ENCODE data around the gene SERGEF. TPM values are rescaled to one million over a fixed set of nuclear protein-coding genes. Genes with fewer than 3 reads are reported as not detected.
"Not testable (repeated sequence)": the region's sequence is repeated elsewhere in the genome, so short reads cannot be mapped to it uniquely, and the experiment has no call there.

The SERGEF gene
- total and polyA plus RNA-seq, 2 experiments from 2014 or later: 29.8 to 64.0 TPM

DNA sequence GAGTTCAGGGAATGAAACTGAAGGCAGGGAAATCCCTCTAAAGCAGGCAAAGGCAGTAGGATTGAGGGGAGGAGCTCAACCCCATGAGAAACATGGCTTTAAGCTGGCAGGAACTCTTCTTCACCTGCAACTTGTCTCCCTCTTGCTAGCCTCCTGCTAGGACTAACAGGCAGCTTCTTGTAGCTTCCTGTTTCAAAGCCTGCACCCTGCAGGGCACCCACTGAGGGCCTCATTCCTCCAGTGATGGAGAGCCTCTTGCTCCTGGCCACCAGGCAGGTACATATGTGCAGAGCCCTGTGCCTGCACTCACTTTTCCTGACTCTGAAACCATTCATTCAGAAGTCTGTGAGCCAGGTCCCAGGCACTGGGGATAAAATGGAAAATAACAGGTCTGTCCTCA lies 137.0 kb downstream of the SERGEF start:
- Histone ChIP-seq H3K27ac (no peak overlapping the region), H3K27me3 (no peaks in the 10 kb centered on the region), H3K9me3 (ENCODE audit: low read depth) (no peaks in the 10 kb centered on the region), H3K4me1 (ENCODE audit: low read depth) (peaks cover 15% of the 10 kb centered on the region), H3K4me3 (no peak overlapping the region), H3K36me3 (no peaks in the 10 kb centered on the region)
- no peak for DNase-seq (ENCODE audit: low read depth in 1 of 2, low spot score in 1 of 2)
- TF ChIP-seq, protein P1, sequence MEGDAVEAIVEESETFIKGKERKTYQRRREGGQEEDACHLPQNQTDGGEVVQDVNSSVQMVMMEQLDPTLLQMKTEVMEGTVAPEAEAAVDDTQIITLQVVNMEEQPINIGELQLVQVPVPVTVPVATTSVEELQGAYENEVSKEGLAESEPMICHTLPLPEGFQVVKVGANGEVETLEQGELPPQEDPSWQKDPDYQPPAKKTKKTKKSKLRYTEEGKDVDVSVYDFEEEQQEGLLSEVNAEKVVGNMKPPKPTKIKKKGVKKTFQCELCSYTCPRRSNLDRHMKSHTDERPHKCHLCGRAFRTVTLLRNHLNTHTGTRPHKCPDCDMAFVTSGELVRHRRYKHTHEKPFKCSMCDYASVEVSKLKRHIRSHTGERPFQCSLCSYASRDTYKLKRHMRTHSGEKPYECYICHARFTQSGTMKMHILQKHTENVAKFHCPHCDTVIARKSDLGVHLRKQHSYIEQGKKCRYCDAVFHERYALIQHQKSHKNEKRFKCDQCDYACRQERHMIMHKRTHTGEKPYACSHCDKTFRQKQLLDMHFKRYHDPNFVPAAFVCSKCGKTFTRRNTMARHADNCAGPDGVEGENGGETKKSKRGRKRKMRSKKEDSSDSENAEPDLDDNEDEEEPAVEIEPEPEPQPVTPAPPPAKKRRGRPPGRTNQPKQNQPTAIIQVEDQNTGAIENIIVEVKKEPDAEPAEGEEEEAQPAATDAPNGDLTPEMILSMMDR (IDR thresholded peaks at IDR 0.05; ENCODE audit: low read depth, low read length): no peak

DNA sequence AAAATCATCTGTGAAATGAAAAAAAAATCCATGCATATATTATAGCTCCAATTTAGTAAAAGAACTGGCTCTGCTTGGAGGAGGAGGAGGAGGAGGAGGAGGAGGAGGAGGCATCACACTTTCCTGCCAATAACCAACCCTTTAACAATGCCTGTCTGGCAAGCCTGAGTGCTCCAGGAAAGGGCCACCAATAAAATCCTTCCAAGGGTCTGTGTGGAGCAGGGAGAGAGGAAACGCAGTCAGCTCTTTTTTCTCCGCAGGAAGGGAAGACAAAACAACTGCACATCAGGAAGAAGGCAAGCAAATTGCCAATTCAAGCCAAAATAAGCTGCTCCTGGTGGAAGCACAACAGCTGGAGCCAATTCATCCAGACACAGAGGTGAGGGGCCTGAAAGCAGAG lies 139.3 kb downstream of the SERGEF start:
- DNase-seq (ENCODE audit: low read depth in 1 of 2, low spot score in 1 of 2): no peak
- H3K27ac ChIP-seq: no peak overlapping the region

DNA sequence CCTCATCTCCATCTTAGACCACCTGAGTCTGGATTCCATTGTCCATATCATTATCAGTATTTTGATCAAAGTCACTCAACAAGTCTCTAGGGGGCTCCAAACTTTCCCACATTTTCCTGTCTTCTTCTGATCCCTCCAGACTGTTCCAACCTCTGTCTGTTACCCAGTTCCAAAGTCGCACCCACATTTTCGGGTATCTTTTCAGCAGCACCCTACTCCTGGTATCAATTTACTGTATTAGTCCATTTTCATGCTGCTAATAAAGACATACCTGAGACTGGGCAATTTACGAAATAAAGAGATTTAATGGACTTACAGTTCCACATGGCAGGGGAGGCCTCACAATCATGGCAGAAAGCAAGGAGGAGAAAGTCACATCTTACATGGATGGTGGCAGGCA lies 144.4 kb downstream of the SERGEF start:
- not testable (repeated sequence) for H3K36me3 ChIP-seq; DNase-seq (ENCODE audit: low read depth in 1 of 2, low spot score in 1 of 2); H3K9me3 ChIP-seq (ENCODE audit: low read depth); H3K4me3 ChIP-seq; H3K27me3 ChIP-seq; H3K27ac ChIP-seq; H3K4me1 ChIP-seq (ENCODE audit: low read depth)

More for the DNA sequence above, 139.3 kb downstream of the SERGEF start:
- TF ChIP-seq, protein P1 (IDR thresholded peaks at IDR 0.05; ENCODE audit: low read depth, low read length): no peak
- H3K9me3 ChIP-seq (ENCODE audit: low read depth): no peaks in the 10 kb centered on the region
- no peaks in the 10 kb centered on the region for H3K27me3 ChIP-seq
- no peaks in the 10 kb centered on the region for H3K36me3 ChIP-seq
- no peak overlapping the region for H3K4me3 ChIP-seq
- peaks cover 3% of the 10 kb centered on the region for H3K4me1 ChIP-seq (ENCODE audit: low read depth)

DNA sequence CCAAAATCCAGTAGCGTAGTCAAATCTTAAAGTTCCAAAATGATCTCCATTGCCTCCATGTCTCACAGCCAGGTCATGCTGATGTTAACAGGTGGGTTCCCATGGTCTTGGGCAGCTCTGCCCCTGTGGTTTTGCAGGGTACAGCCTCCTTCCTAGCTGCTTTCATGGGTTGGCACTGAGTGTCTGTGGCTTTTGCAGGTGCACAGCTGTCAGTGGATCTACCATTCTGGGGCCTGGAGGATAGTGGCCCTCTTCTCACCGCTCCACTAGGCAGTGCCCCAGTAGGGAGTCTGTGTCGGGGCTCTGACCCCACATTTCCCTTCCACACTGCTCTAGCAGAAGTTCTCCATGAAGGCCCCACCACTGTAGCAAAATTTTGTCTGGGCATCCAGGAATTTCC lies 145.5 kb downstream of the SERGEF start:
- TF ChIP-seq, protein P1 (IDR thresholded peaks at IDR 0.05; ENCODE audit: low read depth, low read length): no peak

DNA sequence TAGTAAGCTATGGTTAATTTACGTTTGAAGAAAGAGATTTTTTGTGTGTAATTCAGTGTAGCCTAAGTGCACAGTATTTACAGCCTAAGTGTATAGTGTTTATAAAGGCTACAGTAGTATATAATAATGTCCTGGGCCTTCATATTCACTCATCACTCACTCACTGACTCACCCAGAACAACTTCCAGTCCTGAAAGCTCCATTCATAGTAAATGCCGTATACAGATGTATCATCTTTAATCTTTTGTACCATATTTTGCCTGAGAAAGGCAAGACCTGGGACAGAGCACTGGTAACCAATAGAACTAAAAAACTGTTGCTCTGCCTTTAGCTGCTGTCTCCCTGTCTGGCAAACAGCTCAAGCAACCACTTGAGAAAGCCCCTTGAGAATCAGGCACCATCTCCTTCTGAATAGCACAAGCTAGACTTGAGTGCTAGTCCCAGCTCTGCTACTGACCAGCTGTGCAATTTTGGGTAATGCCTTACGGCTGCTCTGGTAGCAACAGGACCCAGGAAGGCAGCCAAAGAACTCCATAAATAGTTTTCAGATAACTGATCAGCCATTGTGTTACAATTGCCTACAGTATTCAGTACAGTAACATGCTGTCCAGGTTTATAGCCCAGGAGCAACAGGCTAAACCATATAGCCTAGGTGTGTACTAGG lies 146.9 kb downstream of the SERGEF start:
- no peaks in the 10 kb centered on the region for H3K27me3 ChIP-seq
- TF ChIP-seq, protein P1 (IDR thresholded peaks at IDR 0.05; ENCODE audit: low read depth, low read length): no peak
- H3K9me3 ChIP-seq (ENCODE audit: low read depth): no peaks in the 10 kb centered on the region
- no peaks in the 10 kb centered on the region for H3K4me1 ChIP-seq (ENCODE audit: low read depth)
- H3K4me3 ChIP-seq: no peak overlapping the region
- no peak overlapping the region for H3K27ac ChIP-seq
- no peaks in the 10 kb centered on the region for H3K36me3 ChIP-seq
- peak in 1 of 2 donors; percentile 15 for DNase-seq (ENCODE audit: low read depth in 1 of 2, low spot score in 1 of 2)

More for the DNA sequence above, 145.5 kb downstream of the SERGEF start:
- Histone ChIP-seq H3K27me3 (no peaks in the 10 kb centered on the region), H3K36me3 (no peaks in the 10 kb centered on the region), H3K9me3 (ENCODE audit: low read depth) (no peaks in the 10 kb centered on the region), H3K4me3 (no peak overlapping the region), H3K27ac (no peak overlapping the region), H3K4me1 (ENCODE audit: low read depth) (no peaks in the 10 kb centered on the region)
- DNase-seq (ENCODE audit: low read depth in 1 of 2, low spot score in 1 of 2): no peak

DNA sequence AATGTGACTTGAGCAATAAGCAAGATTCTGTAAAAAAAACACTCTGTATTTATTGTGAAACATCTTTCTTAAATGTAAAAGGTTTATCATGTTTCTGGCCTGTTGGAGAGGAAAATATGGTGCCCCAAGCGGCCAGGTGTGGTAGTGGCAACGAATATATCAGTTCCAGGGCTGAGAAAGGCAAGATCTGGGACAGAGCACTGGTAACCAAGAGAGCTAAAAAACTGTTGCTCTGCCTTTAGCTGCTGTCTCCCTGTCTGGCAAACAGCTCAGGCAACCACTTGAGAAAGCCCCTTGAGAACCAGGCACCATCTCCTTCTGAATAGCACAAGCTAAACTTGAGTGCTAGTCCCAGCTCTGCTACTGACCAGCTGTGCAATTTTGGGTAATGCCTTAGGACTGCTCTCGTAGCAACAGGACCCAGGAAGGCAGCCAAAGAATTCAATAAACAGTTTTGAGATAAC lies 148.3 kb downstream of the SERGEF start:
- TF ChIP-seq, protein P1 (IDR thresholded peaks at IDR 0.05; ENCODE audit: low read depth, low read length): peak; percentile 45
- DNase-seq (ENCODE audit: low read depth in 1 of 2, low spot score in 1 of 2): peak in 1 of 2 donors; percentile 22
- no peaks in the 10 kb centered on the region for H3K4me1 ChIP-seq (ENCODE audit: low read depth)
- no peaks in the 10 kb centered on the region for H3K27me3 ChIP-seq
- no peaks in the 10 kb centered on the region for H3K36me3 ChIP-seq
- H3K27ac ChIP-seq: no peak overlapping the region
- no peak overlapping the region for H3K4me3 ChIP-seq
- no peaks in the 10 kb centered on the region for H3K9me3 ChIP-seq (ENCODE audit: low read depth)

All from cardiac muscle cell (in vitro differentiated cells and primary cell).